Activated CD8-positive, alpha-beta T cell treated with anti-CD3 and anti-CD28 coated beads for 36 hours (primary cell): ENCODE data around the gene POU2F2. TPM values are rescaled to one million over a fixed set of nuclear protein-coding genes. Genes with fewer than 3 reads are reported as not detected.

ENCODE experiments used
- ATAC-seq: fragments of 200-7000 bp; cut with Tn5 transposase; one replicate; pipeline ENCODE4 v1.10.0; 2021; ENCODE audit warnings: mild to moderate bottlenecking, moderate library complexity
- CTCF ChIA-PET: fragments of 350-600 bp; sonication (Branson Sonifier 250); formaldehyde crosslinking; loops from one replicate; lab custom pipeline; 2021; ENCODE audit warnings: antibody characterized with exemption; lab: Charles Lee
- POLR2A ChIA-PET: fragments of 350-600 bp; sonication (Branson Sonifier 250); formaldehyde crosslinking; loops from one replicate; lab custom pipeline; 2021; ENCODE audit warnings: antibody characterized with exemption; lab: Charles Lee
- DNase-seq: peaks from one replicate; pipeline ENCODE4 v3.0.0-alpha.2; 2020
- H3K27ac Mint-ChIP-seq: one replicate; pipeline ENCODE4 v1.8.0; 2021; ENCODE audit warnings: mild to moderate bottlenecking, mixed read lengths
- H3K27me3 Mint-ChIP-seq: one replicate; pipeline ENCODE4 v1.8.0; 2021; ENCODE audit warnings: mixed read lengths
- H3K36me3 Mint-ChIP-seq: one replicate; pipeline ENCODE4 v1.8.0; 2021; ENCODE audit warnings: low read depth, mixed read lengths
- H3K4me1 Mint-ChIP-seq: one replicate; pipeline ENCODE4 v1.8.0; 2021; ENCODE audit warnings: low read depth, mixed read lengths
- H3K4me3 Mint-ChIP-seq: one replicate; pipeline ENCODE4 v1.8.0; 2021; ENCODE audit warnings: mild to moderate bottlenecking, moderate library complexity, mixed read lengths
- H3K9me3 Mint-ChIP-seq: one replicate; pipeline ENCODE4 v1.8.0; 2021; ENCODE audit warnings: mixed read lengths
- intact Hi-C: fragments of 100-400 bp; cut with micrococcal nuclease; formaldehyde crosslinking; loops from one replicate; pipeline ENCODE4 v1.10.0; 2022
- total RNA-seq, 2 experiments: library from RNA; stranded (reverse); gene quantifications; one replicate each; pipeline ENCODE4 v1.2.3, GENCODE V29; 2021
- TF ChIP-seq, protein P1 (sequence below): fragments of 200-600 bp; IDR thresholded peaks from one replicate; pipeline ENCODE4 v1.8.0; 2022; ENCODE audit warnings: antibody characterized with exemption, mild to moderate bottlenecking

Gene POU2F2
- total RNA-seq, 2 experiments from 2014 or later: 37.7 to 40.7 TPM

GRCh38 chr19:42093505-42093904 lies 38.7 kb downstream of the POU2F2 start:
- ATAC-seq (no peak), DNase-seq (no peak)
- Mint-ChIP-seq H3K36me3 (peaks cover 41% of the 10 kb centered on the region), H3K27me3 (no peaks in the 10 kb centered on the region), H3K9me3 (no peaks in the 10 kb centered on the region), H3K27ac (no peak overlapping the region), H3K4me1 (peaks cover 23% of the 10 kb centered on the region), H3K4me3 (no peak overlapping the region)
- CTCF ChIA-PET: interaction anchor here (0.7 to 1.9 kb wide), 3 partner anchors 35 to 65 kb away, joined by 3 to 5 read pairs (median 3); no protein-coding TSS in a partner anchor
- TF ChIP-seq, protein P1, sequence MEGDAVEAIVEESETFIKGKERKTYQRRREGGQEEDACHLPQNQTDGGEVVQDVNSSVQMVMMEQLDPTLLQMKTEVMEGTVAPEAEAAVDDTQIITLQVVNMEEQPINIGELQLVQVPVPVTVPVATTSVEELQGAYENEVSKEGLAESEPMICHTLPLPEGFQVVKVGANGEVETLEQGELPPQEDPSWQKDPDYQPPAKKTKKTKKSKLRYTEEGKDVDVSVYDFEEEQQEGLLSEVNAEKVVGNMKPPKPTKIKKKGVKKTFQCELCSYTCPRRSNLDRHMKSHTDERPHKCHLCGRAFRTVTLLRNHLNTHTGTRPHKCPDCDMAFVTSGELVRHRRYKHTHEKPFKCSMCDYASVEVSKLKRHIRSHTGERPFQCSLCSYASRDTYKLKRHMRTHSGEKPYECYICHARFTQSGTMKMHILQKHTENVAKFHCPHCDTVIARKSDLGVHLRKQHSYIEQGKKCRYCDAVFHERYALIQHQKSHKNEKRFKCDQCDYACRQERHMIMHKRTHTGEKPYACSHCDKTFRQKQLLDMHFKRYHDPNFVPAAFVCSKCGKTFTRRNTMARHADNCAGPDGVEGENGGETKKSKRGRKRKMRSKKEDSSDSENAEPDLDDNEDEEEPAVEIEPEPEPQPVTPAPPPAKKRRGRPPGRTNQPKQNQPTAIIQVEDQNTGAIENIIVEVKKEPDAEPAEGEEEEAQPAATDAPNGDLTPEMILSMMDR: no peak
- POLR2A ChIA-PET: interaction anchor here (1.0 to 1.3 kb wide), 3 partner anchors 9 to 46 kb away, joined by 3 read pairs; no protein-coding TSS in a partner anchor
- intact Hi-C loops: no loop called here

DNA sequence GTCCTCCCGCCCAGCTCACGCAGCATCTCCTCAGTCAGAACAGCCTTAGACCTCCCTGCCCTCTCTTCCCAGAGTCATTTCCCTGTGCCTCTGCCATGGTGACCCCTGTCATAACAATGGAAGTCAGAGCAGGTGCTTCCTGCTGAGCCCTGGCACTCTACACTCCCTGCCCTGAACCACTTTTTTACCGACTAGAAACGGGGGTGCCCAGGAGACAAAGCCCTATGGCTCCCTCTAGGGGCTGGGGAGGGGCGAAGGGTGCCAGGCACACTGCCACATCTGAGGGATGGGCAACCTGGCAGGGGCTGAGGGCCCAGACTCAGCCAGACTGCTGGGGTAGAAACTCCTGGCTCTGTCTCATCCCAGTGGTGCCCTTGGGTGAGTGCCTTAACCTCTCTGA lies 39.9 kb downstream of the POU2F2 start:
- Mint-ChIP-seq H3K27ac (no peak overlapping the region), H3K4me1 (peaks cover 28% of the 10 kb centered on the region), H3K36me3 (peaks cover 36% of the 10 kb centered on the region), H3K9me3 (no peaks in the 10 kb centered on the region), H3K27me3 (no peaks in the 10 kb centered on the region), H3K4me3 (no peak overlapping the region)
- ChIA-PET POLR2A (no interaction called here), CTCF (interaction anchor here (0.7 to 1.6 kb wide), 4 partner anchors 10 to 31 kb away, joined by 3 to 4 read pairs (median 3); partner anchors contain the start of gene ZNF574)
- intact Hi-C loops: no loop called here
- TF ChIP-seq, protein P1: peak; percentile 53
- ATAC-seq (peak; percentile 71), DNase-seq (peak; percentile 64)

- ChIA-PET POLR2A (no interaction called here), CTCF (interaction anchor here (0.7 to 1.6 kb wide), 4 partner anchors 10 to 31 kb away, joined by 3 to 4 read pairs (median 3); partner anchors contain the start of gene ZNF574)
- H3K4me1 Mint-ChIP-seq: peaks cover 28% of the 10 kb centered on the region
- H3K27ac Mint-ChIP-seq: no peak overlapping the region
- ATAC-seq (no peak), DNase-seq (no peak)
- no peak overlapping the region for H3K4me3 Mint-ChIP-seq
- no peaks in the 10 kb centered on the region for H3K9me3 Mint-ChIP-seq
- H3K27me3 Mint-ChIP-seq: no peaks in the 10 kb centered on the region
- H3K36me3 Mint-ChIP-seq: peaks cover 33% of the 10 kb centered on the region
- intact Hi-C loops: no loop called here
- TF ChIP-seq, protein P1: no peak
Measured at GRCh38 chr19:42091742-42092141, 40.5 kb downstream of the POU2F2 start.

DNA sequence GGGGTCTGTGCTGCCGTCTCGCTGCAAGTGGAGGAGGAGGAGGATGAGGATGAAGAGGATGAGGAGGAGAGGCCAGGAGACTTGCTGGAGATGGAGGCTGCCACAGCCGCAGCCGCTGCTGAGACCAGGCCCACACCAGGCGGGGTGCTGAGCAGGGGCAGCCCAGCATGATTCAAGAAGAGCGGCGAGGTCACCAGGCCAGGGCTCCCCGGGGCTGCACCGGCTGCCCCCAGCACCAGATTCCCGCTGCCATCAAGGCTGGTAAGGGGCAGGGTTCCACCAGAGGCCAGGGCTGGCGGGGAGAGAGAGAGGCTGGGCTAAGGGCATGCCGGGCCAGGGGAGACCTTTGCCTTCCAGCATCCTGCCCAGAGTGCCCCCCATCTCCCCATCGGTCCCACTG lies 40.9 kb downstream of the POU2F2 start:
- Mint-ChIP-seq H3K27me3 (no peaks in the 10 kb centered on the region), H3K4me3 (no peak overlapping the region), H3K9me3 (no peaks in the 10 kb centered on the region), H3K36me3 (peaks cover 29% of the 10 kb centered on the region), H3K27ac (no peak overlapping the region), H3K4me1 (peaks cover 28% of the 10 kb centered on the region)
- CTCF ChIA-PET: interaction anchor here (1.4 kb wide), 2 partner anchors 10 to 32 kb away, joined by 3 read pairs; no protein-coding TSS in a partner anchor
- TF ChIP-seq, protein P1: no peak
- ATAC-seq (no peak), DNase-seq (no peak)
- intact Hi-C loops: no loop called here
- POLR2A ChIA-PET: no interaction called here

DNA sequence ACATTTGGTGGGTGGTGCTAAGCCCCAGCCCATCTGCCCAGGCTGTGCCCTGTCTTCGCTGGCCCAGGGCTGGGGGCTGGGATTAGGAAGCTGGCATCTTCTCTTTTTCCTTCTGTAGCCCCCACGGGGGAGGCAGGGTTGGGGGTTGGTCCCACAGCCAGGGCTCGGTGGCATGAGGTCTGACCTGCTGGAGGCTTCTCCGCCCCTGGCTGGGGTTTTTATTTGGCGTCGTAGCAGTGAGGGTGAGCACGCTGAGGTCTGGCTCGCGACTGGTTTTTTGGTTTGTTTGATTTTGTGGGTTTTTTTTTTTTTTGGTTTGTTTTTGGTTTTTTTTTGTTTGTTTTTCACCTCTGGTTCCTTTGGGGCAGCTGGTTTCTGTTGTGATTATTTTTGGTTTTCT lies 41.6 kb downstream of the POU2F2 start:
- H3K27ac Mint-ChIP-seq: peak overlapping the region; percentile 30
- POLR2A ChIA-PET: interaction anchor here (1.0 kb wide), 1 partner anchor 14 kb away, joined by 3 read pairs; no protein-coding TSS in a partner anchor
- TF ChIP-seq, protein P1: no peak
- H3K4me3 Mint-ChIP-seq: no peak overlapping the region
- CTCF ChIA-PET: interaction anchor here (0.8 to 1.0 kb wide), 2 partner anchors 14 to 94 kb away, joined by 3 read pairs; no protein-coding TSS in a partner anchor
- peaks cover 27% of the 10 kb centered on the region for H3K36me3 Mint-ChIP-seq
- H3K4me1 Mint-ChIP-seq: peaks cover 28% of the 10 kb centered on the region
- DNase-seq: no peak
- H3K27me3 Mint-ChIP-seq: no peaks in the 10 kb centered on the region
- intact Hi-C loops: no loop called here
- no peak for ATAC-seq
- no peaks in the 10 kb centered on the region for H3K9me3 Mint-ChIP-seq
